ENCODE measurements around the gene PLEKHA8. TPM values are rescaled to one million over a fixed set of nuclear protein-coding genes. Genes with fewer than 3 reads are reported as not detected.

PLEKHA8 gene
- total and polyA plus RNA-seq, 10 of the 15 experiments (the other 5 are each of a cell fraction or from before 2014, with no cell fraction given) = 1.1 to 13.2 (median 5.7) TPM

DNA sequence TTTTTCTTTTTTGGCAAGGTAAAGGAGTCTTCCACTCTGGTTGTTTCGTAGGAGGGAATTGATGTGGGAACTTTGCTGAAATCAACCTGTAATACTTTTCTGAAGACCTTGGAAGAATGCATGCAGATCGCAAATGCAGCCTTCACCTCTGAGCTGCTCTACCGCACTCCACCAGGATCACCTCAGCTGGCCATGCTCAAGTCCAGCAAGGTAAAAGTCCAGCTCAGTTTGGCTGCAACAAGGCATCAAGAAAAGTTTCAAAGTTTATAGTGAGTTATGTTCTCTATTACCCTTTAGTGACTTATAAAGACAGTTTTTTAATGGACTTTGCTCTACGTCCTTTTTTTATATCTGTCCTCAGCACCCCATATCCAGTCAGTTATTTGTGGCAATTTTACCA lies 21.0 kb downstream of the PLEKHA8 start (continued):
- TF ChIP-seq, protein P1, sequence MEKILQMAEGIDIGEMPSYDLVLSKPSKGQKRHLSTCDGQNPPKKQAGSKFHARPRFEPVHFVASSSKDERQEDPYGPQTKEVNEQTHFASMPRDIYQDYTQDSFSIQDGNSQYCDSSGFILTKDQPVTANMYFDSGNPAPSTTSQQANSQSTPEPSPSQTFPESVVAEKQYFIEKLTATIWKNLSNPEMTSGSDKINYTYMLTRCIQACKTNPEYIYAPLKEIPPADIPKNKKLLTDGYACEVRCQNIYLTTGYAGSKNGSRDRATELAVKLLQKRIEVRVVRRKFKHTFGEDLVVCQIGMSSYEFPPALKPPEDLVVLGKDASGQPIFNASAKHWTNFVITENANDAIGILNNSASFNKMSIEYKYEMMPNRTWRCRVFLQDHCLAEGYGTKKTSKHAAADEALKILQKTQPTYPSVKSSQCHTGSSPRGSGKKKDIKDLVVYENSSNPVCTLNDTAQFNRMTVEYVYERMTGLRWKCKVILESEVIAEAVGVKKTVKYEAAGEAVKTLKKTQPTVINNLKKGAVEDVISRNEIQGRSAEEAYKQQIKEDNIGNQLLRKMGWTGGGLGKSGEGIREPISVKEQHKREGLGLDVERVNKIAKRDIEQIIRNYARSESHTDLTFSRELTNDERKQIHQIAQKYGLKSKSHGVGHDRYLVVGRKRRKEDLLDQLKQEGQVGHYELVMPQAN (conservative IDR thresholded peaks at IDR 0.05) = no peak
- TF ChIP-seq SIX5 (IDR thresholded peaks at IDR 0.05; ENCODE audit: low read depth, low read length, severe bottlenecking) = no peak
- no peak for TF ChIP-seq TCF3 (IDR thresholded peaks at IDR 0.05; ENCODE audit: borderline replicate concordance, insufficient read depth, low read depth, low read length)
- no peak for TF ChIP-seq BHLHE40 (IDR thresholded peaks at IDR 0.05; ENCODE audit: borderline replicate concordance in 1 of 2, low read depth in 2 of 2, low read length in 1 of 2)
- TF ChIP-seq, protein P2, sequence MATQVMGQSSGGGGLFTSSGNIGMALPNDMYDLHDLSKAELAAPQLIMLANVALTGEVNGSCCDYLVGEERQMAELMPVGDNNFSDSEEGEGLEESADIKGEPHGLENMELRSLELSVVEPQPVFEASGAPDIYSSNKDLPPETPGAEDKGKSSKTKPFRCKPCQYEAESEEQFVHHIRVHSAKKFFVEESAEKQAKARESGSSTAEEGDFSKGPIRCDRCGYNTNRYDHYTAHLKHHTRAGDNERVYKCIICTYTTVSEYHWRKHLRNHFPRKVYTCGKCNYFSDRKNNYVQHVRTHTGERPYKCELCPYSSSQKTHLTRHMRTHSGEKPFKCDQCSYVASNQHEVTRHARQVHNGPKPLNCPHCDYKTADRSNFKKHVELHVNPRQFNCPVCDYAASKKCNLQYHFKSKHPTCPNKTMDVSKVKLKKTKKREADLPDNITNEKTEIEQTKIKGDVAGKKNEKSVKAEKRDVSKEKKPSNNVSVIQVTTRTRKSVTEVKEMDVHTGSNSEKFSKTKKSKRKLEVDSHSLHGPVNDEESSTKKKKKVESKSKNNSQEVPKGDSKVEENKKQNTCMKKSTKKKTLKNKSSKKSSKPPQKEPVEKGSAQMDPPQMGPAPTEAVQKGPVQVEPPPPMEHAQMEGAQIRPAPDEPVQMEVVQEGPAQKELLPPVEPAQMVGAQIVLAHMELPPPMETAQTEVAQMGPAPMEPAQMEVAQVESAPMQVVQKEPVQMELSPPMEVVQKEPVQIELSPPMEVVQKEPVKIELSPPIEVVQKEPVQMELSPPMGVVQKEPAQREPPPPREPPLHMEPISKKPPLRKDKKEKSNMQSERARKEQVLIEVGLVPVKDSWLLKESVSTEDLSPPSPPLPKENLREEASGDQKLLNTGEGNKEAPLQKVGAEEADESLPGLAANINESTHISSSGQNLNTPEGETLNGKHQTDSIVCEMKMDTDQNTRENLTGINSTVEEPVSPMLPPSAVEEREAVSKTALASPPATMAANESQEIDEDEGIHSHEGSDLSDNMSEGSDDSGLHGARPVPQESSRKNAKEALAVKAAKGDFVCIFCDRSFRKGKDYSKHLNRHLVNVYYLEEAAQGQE (IDR thresholded peaks at IDR 0.05; ENCODE audit: low read depth, low read length) = no peak

DNA sequence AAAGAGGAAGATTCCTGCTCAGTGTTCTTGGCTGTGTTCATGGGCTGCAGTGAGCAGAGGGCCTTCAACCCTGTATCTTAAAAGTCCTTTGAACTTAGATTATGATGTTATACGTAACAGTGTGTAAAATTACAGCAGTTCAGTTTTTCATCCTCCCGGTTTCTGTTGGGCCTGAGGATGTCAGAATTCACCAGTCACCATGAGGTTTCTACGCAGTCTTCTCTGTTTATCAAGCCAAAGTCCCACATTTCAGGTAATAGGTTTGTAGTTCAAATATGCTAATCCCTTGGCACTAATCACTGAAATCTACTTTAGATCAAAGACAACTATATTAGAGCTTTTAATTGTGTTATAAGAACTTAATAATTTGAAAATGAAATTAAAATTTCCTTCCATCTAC lies 24.9 kb downstream of the PLEKHA8 start:
- intact Hi-C loops (cut with micrococcal nuclease; ENCODE audit: unreplicated experiment) = no loop called here
- Histone ChIP-seq H3K4me2 (ENCODE audit: control insufficient read depth, insufficient read depth) (no peak overlapping the region), H3K9me3 (replicated peaks; ENCODE audit: control insufficient read depth, insufficient read depth, low read length) (no peaks in the 10 kb centered on the region), H3K9ac (ENCODE audit: control insufficient read depth, insufficient read depth, low read length) (no peak overlapping the region), H2AFZ (ENCODE audit: control insufficient read depth, low read depth, low read length) (no peak overlapping the region), H3K79me2 (ENCODE audit: control insufficient read depth, insufficient read depth, low read length) (no peaks in the 10 kb centered on the region), H3K4me1 (ENCODE audit: control insufficient read depth, insufficient read depth, low read length) (no peaks in the 10 kb centered on the region), H3K4me3 (no peak overlapping the region), H3K27ac (ENCODE audit: control insufficient read depth, insufficient read depth) (no peak overlapping the region), H3K36me3 (ENCODE audit: control insufficient read depth in 2 of 2, insufficient read depth in 2 of 2, low read length in 1 of 2) (peaks cover 0 to 5% of the 10 kb centered on the region in 2 experiments; a peak in 2 of 4 replicates), H3K27me3 (replicated peaks in 1 of 2; ENCODE audit: control insufficient read depth in 2 of 2, insufficient read depth in 2 of 2, low read length in 1 of 2) (no peaks in the 10 kb centered on the region), H4K20me1 (ENCODE audit: control insufficient read depth, insufficient read depth) (no peaks in the 10 kb centered on the region)
- ChIA-PET SMC1A (ENCODE audit: uncharacterized antibody, unreplicated experiment) (interaction anchor here (1.2 kb wide), 1 partner anchor 40 kb away, joined by 3 read pairs; no protein-coding TSS in a partner anchor), POLR2A (no interaction called here), CTCF (no interaction called here), RAD21 (ENCODE audit: unreplicated experiment) (interaction anchor here (1.1 kb wide), 1 partner anchor 9 kb away, joined by 4 read pairs; no protein-coding TSS in a partner anchor)
- ATAC-seq = no peak
- WGBS (ENCODE audit: insufficient coverage, insufficient replicate concordance, low lambda C conversion rate, missing lambda C conversion rate) = 96% methylated on average over 3 of the region's 3 CpGs
- in situ Hi-C loops (cut with MboI) = loop anchor here (25.0 kb wide), 1 partner anchor 416 kb away; no protein-coding TSS in a partner anchor
- FAIRE-seq = no peak
- no peak for DNase-seq (ENCODE audit: low read depth, low spot score)
- no TSS peak for BruUV-seq (replicated peaks)
- TF ChIP-seq TCF3 (IDR thresholded peaks at IDR 0.05; ENCODE audit: borderline replicate concordance, insufficient read depth, low read depth, low read length) (no peak), ZNF384 (IDR thresholded peaks at IDR 0.05; ENCODE audit: borderline replicate concordance, low read depth, low read length) (no peak), WRNIP1 (IDR thresholded peaks at IDR 0.05; ENCODE audit: borderline replicate concordance, low read depth, low read length) (no peak), ATF7 (IDR thresholded peaks at IDR 0.05; ENCODE audit: low read depth) (no peak), POU2F2 (IDR thresholded peaks at IDR 0.05; ENCODE audit: borderline replicate concordance, low read depth, low read length) (no peak)
- TF ChIP-seq, protein P3, sequence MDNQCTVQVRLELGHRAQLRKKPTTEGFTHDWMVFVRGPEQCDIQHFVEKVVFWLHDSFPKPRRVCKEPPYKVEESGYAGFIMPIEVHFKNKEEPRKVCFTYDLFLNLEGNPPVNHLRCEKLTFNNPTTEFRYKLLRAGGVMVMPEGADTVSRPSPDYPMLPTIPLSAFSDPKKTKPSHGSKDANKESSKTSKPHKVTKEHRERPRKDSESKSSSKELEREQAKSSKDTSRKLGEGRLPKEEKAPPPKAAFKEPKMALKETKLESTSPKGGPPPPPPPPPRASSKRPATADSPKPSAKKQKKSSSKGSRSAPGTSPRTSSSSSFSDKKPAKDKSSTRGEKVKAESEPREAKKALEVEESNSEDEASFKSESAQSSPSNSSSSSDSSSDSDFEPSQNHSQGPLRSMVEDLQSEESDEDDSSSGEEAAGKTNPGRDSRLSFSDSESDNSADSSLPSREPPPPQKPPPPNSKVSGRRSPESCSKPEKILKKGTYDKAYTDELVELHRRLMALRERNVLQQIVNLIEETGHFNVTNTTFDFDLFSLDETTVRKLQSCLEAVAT (IDR thresholded peaks at IDR 0.05) = no peak
